Activated CD8-positive, alpha-beta memory T cell treated with anti-CD3 and anti-CD28 coated beads for 4 hours (primary cell): ENCODE measurements around the gene RETSAT.

Experiments
- DNase-seq, 2 donors: peaks; one replicate each; pipeline ENCODE4 v3.0.0-alpha.2; 2020; ENCODE audit warnings: low read depth in 2 of 2

RETSAT gene

DNA sequence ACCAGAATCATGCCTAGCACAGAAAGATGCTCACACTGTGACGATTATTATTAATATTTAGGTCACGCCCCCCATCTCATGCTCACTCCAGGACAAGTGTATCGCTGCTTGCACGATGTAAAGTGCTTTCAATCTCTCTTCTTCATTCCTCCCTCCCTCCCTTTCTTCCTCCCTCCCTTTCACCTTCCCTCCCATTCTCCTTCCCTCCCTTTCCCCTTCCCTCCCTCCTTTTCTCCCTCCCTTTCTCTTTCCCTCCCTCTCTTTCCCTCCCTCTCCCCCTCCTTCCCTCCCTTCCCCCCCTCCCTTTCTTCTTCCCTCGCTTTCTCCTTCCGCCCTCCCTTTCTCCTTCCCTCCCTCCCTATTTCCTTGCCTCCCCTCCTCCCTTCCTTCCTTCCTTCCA is 46.1 kb downstream of the RETSAT start:
- no peak for DNase-seq

DNA sequence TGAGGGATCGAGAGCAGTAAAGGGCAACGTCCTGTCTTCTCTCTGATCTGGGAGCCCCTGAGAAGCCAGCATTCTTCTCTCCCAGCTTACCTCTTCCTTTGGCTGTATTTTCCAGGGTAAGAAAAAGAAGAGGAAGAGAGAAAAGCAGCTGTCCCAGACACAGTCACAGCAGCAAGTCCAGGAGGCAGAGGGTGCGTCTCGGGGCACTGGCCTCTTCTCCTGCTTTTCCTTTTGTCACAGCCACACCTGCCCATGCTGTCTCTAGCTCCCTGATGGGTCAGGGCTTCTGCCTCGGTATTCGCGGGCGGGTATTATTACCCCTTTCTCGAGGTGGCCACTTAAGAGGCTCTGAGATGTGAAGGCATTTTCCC is 46.8 kb downstream of the RETSAT start:
- DNase-seq: no peak

DNA sequence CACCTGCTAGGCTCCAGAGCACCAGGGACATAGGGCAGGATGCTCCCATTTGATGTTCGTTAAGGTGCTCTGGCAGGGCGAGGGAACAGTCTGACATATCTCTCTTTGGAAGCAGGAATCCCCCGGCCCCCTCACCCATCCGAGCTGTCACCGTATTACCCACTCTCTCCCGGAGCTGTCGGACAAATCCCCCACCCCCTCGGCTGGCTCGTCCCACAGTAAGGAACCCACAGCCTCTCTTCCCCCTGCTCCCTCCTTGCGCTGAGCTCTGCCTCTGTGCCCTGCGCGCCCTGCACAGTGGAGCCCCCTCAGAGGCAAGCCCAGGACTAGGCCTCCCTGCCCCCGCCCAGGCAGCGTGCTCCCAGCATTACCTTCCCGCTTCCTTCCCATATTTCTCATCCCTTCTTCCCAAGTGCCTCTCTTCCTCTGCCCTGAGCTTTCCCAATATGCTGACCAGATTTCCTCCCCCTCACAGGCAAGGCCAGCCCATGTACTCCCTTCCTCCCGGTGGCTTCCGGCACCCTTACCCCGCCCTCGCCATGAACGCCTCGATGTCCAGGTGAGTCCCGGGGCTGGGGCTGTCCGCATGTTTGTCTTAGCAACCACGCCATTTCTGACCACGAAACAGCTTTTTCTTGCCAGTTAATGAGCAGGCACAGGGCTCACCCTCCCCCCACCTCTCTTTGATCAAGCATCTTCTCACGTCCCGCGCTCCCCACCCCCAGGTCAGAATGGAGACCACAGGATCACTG is 50.4 kb downstream of the RETSAT start:
- no peak for DNase-seq

DNA sequence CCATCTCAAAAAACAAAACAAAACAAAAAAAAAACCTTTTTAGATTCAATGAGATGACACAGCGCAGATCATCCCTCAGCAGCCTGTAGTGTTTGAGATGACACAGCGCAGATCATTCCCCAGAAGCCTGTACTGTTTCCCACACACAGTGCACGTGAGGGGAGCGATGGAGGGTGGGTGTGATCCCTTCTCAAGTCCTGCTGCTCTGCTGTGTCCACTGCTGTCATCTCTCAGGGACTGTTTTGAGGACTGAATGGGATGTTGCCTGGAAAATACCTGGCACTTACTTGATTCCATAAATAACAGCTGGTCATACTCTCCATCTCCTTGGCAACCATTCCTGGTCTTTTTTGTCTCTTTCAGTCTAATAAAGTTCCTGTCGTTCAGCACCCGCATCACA is 52.2 kb downstream of the RETSAT start:
- DNase-seq: no peak
